Karpas-422 (cell line): ENCODE measurements around the gene DAB1. TPM values are rescaled to one million over a fixed set of nuclear protein-coding genes. Genes with fewer than 3 reads are reported as not detected.

Source experiments
- DNase-seq: peaks from one replicate; pipeline ENCODE4 v3.0.0-alpha.2; 2015
- H2AFZ ChIP-seq: fragments of 200-600 bp; sonication (generic); 2 replicates; pipeline ENCODE4 v1.6.1; 2014; ENCODE audit warnings: antibody characterized with exemption, low read length, mixed read lengths
- H3K27ac ChIP-seq: fragments of 200-600 bp; sonication (generic); 2 replicates; pipeline ENCODE4 v1.5.1; 2014; ENCODE audit warnings: mild to moderate bottlenecking, low read length, moderate library complexity
- H3K27me3 ChIP-seq: fragments of 200-600 bp; sonication (generic); 2 replicates; pipeline ENCODE4 v1.6.1; 2014; ENCODE audit warnings: low read length, mixed read lengths
- H3K36me3 ChIP-seq: fragments of 200-600 bp; sonication (generic); 2 replicates; pipeline ENCODE4 v1.6.1; 2014; ENCODE audit warnings: low read length, mixed read lengths; ENCODE audit not compliant: insufficient read depth
- H3K4me1 ChIP-seq: fragments of 200-600 bp; sonication (generic); 2 replicates; pipeline ENCODE4 v1.6.1; 2014; ENCODE audit warnings: mild to moderate bottlenecking, low read length, mixed read lengths
- H3K4me2 ChIP-seq: fragments of 200-600 bp; sonication (generic); 2 replicates; pipeline ENCODE4 v1.6.1; 2014; ENCODE audit warnings: low read length, low read depth, mild to moderate bottlenecking; ENCODE audit not compliant: poor library complexity, severe bottlenecking
- H3K4me3 ChIP-seq: fragments of 200-600 bp; sonication (generic); 2 replicates; pipeline ENCODE4 v1.5.1; 2014; ENCODE audit warnings: mild to moderate bottlenecking, antibody characterized with exemption, low read length, mixed read lengths
- H3K79me2 ChIP-seq: fragments of 200-600 bp; sonication (generic); 2 replicates; pipeline ENCODE4 v1.6.1; 2014; ENCODE audit warnings: mild to moderate bottlenecking, low read length, mixed read lengths
- H3K9ac ChIP-seq: fragments of 200-600 bp; sonication (generic); 2 replicates; pipeline ENCODE4 v1.6.0; 2014; ENCODE audit warnings: low read length
- H3K9me2 ChIP-seq: fragments of 200-600 bp; sonication (generic), shearing (Covaris generic); replicated peaks from 2 replicates; pipeline ENCODE4 v1.6.0; 2014; ENCODE audit warnings: mild to moderate bottlenecking, low read length, moderate library complexity; ENCODE audit not compliant: insufficient read depth
- H3K9me3 ChIP-seq: fragments of 300-700, 200-600 bp; sonication (generic); 2 replicates; pipeline ENCODE4 v1.6.1; 2014; ENCODE audit warnings: low read length, mixed read lengths
- H4K20me1 ChIP-seq: fragments of 200-600 bp; sonication (generic); 2 replicates; pipeline ENCODE4 v1.6.1; 2014; ENCODE audit warnings: mild to moderate bottlenecking, antibody characterized with exemption, low read length, low read depth; ENCODE audit not compliant: insufficient read depth
- total RNA-seq: library from RNA; depleted of rRNA; stranded (reverse); fragments of >200 nt; shearing (Covaris generic); gene quantifications from 2 replicates; pipeline ENCODE4 v1.2.3, GENCODE V29; 2014; ENCODE audit warnings: low replicate concordance

DAB1 gene
- total RNA-seq, 1 experiment from 2014 or later, result 0.78 TPM

GRCh38 chr1:57406428-57406970 lies 17.4 kb downstream of the DAB1 start:
- no peak overlapping the region for H3K27ac ChIP-seq
- no peak overlapping the region for H3K4me3 ChIP-seq
- H3K9ac ChIP-seq, result no peak overlapping the region
- H3K9me2 ChIP-seq, result no peaks in the 10 kb centered on the region
- no peaks in the 10 kb centered on the region for H3K79me2 ChIP-seq
- H3K36me3 ChIP-seq, result no peaks in the 10 kb centered on the region
- no peaks in the 10 kb centered on the region for H3K9me3 ChIP-seq
- DNase-seq, result no peak
- no peaks in the 10 kb centered on the region for H3K27me3 ChIP-seq
- no peak overlapping the region for H3K4me2 ChIP-seq
- no peak overlapping the region for H2AFZ ChIP-seq
- H4K20me1 ChIP-seq, result no peaks in the 10 kb centered on the region
- H3K4me1 ChIP-seq, result no peaks in the 10 kb centered on the region

GRCh38 chr1:57404884-57405283 lies 19.0 kb downstream of the DAB1 start:
- Histone ChIP-seq H3K27me3 (no peaks in the 10 kb centered on the region), H3K9me2 (no peaks in the 10 kb centered on the region), H3K4me2 (no peak overlapping the region), H3K27ac (no peak overlapping the region), H3K9me3 (no peaks in the 10 kb centered on the region), H3K9ac (no peak overlapping the region), H3K4me3 (no peak overlapping the region), H3K4me1 (no peaks in the 10 kb centered on the region), H2AFZ (no peak overlapping the region), H3K36me3 (no peaks in the 10 kb centered on the region), H4K20me1 (no peaks in the 10 kb centered on the region), H3K79me2 (no peaks in the 10 kb centered on the region)
- DNase-seq, result no peak

- Histone ChIP-seq H3K79me2 (no peaks in the 10 kb centered on the region), H3K36me3 (no peaks in the 10 kb centered on the region), H3K27me3 (no peaks in the 10 kb centered on the region), H3K9me3 (no peaks in the 10 kb centered on the region), H3K4me1 (no peaks in the 10 kb centered on the region), H3K27ac (no peak overlapping the region), H3K4me3 (no peak overlapping the region), H4K20me1 (no peaks in the 10 kb centered on the region), H2AFZ (no peak overlapping the region), H3K9ac (no peak overlapping the region), H3K4me2 (no peak overlapping the region), H3K9me2 (no peaks in the 10 kb centered on the region)
- no peak for DNase-seq
Measured at GRCh38 chr1:57403201-57403600, 20.7 kb downstream of the DAB1 start.

DNA sequence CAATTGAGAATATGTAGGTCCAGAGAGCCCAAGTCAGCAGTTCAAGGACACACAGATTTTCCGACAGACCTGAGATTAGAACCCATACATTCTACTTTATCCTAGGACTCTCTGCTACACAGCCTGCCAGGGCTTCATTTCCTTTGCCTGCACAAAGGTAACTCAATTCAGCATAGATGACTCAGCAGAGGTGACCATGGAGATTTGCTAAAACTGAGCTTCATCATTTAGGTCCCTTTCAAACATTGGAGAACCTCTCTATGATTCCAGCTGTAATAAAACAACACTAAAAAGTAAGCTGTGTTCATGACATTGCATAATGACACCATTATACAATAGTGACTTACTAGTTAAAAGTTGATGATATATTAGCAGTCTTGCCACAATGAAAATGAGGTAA lies 22.2 kb downstream of the DAB1 start:
- no peak for DNase-seq
- no peak overlapping the region for H3K9ac ChIP-seq
- H3K79me2 ChIP-seq, result no peaks in the 10 kb centered on the region
- H3K4me2 ChIP-seq, result no peak overlapping the region
- no peak overlapping the region for H2AFZ ChIP-seq
- no peaks in the 10 kb centered on the region for H3K9me2 ChIP-seq
- H4K20me1 ChIP-seq, result no peaks in the 10 kb centered on the region
- no peak overlapping the region for H3K27ac ChIP-seq
- H3K27me3 ChIP-seq, result no peaks in the 10 kb centered on the region
- H3K4me1 ChIP-seq, result no peaks in the 10 kb centered on the region
- H3K36me3 ChIP-seq, result no peaks in the 10 kb centered on the region
- H3K4me3 ChIP-seq, result no peak overlapping the region
- H3K9me3 ChIP-seq, result no peaks in the 10 kb centered on the region

DNA sequence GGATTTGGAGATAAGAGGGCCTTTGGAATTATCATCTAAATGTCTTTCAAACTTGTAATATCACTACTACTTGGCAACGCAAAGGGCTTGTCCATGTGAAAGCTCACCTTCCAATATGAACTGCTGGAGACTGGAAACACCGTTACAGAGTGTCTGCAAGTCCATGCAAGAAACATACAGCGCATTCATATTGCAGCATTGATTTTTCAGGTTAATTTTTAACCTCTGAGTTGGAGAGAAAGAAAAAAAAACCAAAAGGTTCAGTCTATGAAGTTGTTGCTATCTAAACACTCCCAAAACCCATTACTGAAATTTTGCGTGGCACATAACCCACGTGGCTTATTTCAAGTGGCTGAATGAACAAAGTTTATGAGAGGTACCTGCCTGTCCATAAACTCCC lies 23.8 kb downstream of the DAB1 start:
- no peaks in the 10 kb centered on the region for H3K9me2 ChIP-seq
- no peaks in the 10 kb centered on the region for H4K20me1 ChIP-seq
- no peaks in the 10 kb centered on the region for H3K36me3 ChIP-seq
- H3K9me3 ChIP-seq, result no peaks in the 10 kb centered on the region
- H3K4me1 ChIP-seq, result no peaks in the 10 kb centered on the region
- H3K27me3 ChIP-seq, result no peaks in the 10 kb centered on the region
- no peak for DNase-seq
- H3K27ac ChIP-seq, result no peak overlapping the region
- no peak overlapping the region for H3K4me3 ChIP-seq
- no peak overlapping the region for H3K4me2 ChIP-seq
- H3K9ac ChIP-seq, result no peak overlapping the region
- no peak overlapping the region for H2AFZ ChIP-seq
- H3K79me2 ChIP-seq, result no peaks in the 10 kb centered on the region

GRCh38 chr1:57393058-57393584 lies 30.7 kb downstream of the DAB1 start:
- Histone ChIP-seq H3K9me3 (no peaks in the 10 kb centered on the region), H3K4me3 (no peak overlapping the region), H3K9ac (no peak overlapping the region), H4K20me1 (no peaks in the 10 kb centered on the region), H3K27me3 (0 out of 2 replicates have a peak, but pooled peaks cover 3% of the 10 kb centered on the region), H3K27ac (no peak overlapping the region), H3K79me2 (no peaks in the 10 kb centered on the region), H3K9me2 (no peaks in the 10 kb centered on the region), H3K4me2 (no peak overlapping the region), H2AFZ (no peak overlapping the region), H3K4me1 (no peaks in the 10 kb centered on the region), H3K36me3 (no peaks in the 10 kb centered on the region)
- no peak for DNase-seq

GRCh38 chr1:57385336-57385735 lies 38.5 kb downstream of the DAB1 start:
- no peak overlapping the region for H3K4me3 ChIP-seq
- H3K9ac ChIP-seq, result no peak overlapping the region
- no peaks in the 10 kb centered on the region for H3K9me3 ChIP-seq
- H2AFZ ChIP-seq, result no peak overlapping the region
- H3K4me1 ChIP-seq, result no peaks in the 10 kb centered on the region
- H3K79me2 ChIP-seq, result no peaks in the 10 kb centered on the region
- no peaks in the 10 kb centered on the region for H3K36me3 ChIP-seq
- H3K27me3 ChIP-seq, result no peaks in the 10 kb centered on the region
- no peak overlapping the region for H3K4me2 ChIP-seq
- H3K27ac ChIP-seq, result no peak overlapping the region
- no peaks in the 10 kb centered on the region for H3K9me2 ChIP-seq
- no peaks in the 10 kb centered on the region for H4K20me1 ChIP-seq
- DNase-seq, result no peak

DNA sequence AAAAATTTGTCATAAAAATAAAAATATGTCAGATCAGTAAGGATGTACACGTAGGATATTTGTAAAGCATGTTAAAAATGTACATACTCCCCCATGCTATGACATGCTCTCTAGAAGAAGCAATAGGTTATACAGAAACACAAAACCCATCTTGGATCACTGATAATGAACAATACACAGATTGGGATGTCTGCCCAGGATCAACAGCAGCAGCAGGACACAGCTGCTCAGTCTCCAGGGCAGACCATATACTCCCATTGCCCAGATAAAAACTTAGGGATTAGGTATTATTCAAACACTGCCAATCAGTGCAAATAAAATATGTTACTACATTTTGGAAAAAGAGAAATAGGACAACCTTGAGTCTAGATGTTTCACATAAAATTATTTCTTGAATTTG lies 39.0 kb downstream of the DAB1 start:
- no peaks in the 10 kb centered on the region for H4K20me1 ChIP-seq
- DNase-seq, result no peak
- no peaks in the 10 kb centered on the region for H3K27me3 ChIP-seq
- no peaks in the 10 kb centered on the region for H3K36me3 ChIP-seq
- no peak overlapping the region for H3K4me3 ChIP-seq
- no peak overlapping the region for H3K4me2 ChIP-seq
- no peaks in the 10 kb centered on the region for H3K79me2 ChIP-seq
- no peak overlapping the region for H3K9ac ChIP-seq
- H3K9me2 ChIP-seq, result no peaks in the 10 kb centered on the region
- H3K9me3 ChIP-seq, result no peaks in the 10 kb centered on the region
- no peaks in the 10 kb centered on the region for H3K4me1 ChIP-seq
- no peak overlapping the region for H2AFZ ChIP-seq
- no peak overlapping the region for H3K27ac ChIP-seq
